Activated CD4-positive, CD25-positive, alpha-beta regulatory T cell (primary cell): Measurements from ENCODE around the gene MRPL44.
"Not testable (repeated sequence)": the region's sequence is repeated elsewhere in the genome, so short reads cannot be mapped to it uniquely, and the experiment has no call there.

Source experiments
- DNase-seq, 4 experiments: peaks; one replicate each; lab custom pipeline; 2025; lab: John Stamatoyannopoulos, UW

Gene MRPL44

GRCh38 chr2:223936862-223937326, 20.4 kb upstream of the MRPL44 start:
- no peak for DNase-seq

- DNase-seq, result no peak
Observed at GRCh38 chr2:223937535-223937934, 19.7 kb upstream of the MRPL44 start.

GRCh38 chr2:223939438-223939837, 17.8 kb upstream of the MRPL44 start:
- not testable (repeated sequence) for DNase-seq

GRCh38 chr2:223941579-223942277, 15.5 kb upstream of the MRPL44 start:
- peak in 2 of 4 experiments; percentile 31 to 39 for DNase-seq

- no peak for DNase-seq
Observed at GRCh38 chr2:223943135-223943534, 14.1 kb upstream of the MRPL44 start.

- no peak for DNase-seq
Observed at GRCh38 chr2:223943561-223944008, 13.7 kb upstream of the MRPL44 start.

GRCh38 chr2:223944166-223944702, 13.0 kb upstream of the MRPL44 start:
- peak in 1 of 4 experiments; percentile 16 for DNase-seq

- DNase-seq, result peak; percentile 58 to 71 (median 68)
Observed at GRCh38 chr2:223944703-223945531, 12.3 kb upstream of the MRPL44 start, which contains the start of gene WDFY1. WDFY1 (minus strand) TSS chr2:223945335; CDS start chr2:223945284, 51 bp downstream.

GRCh38 chr2:223945755-223946154, 11.5 kb upstream of the MRPL44 start:
- DNase-seq, result no peak

GRCh38 chr2:223947711-223948205, 9.5 kb upstream of the MRPL44 start:
- DNase-seq, result no peak

- DNase-seq, result no peak
Observed at GRCh38 chr2:223949241-223949840, 7.9 kb upstream of the MRPL44 start.

- no peak for DNase-seq
Observed at GRCh38 chr2:223950448-223951347, 6.6 kb upstream of the MRPL44 start.

GRCh38 chr2:223952280-223952968, 4.8 kb upstream of the MRPL44 start:
- no peak for DNase-seq

- DNase-seq, result no peak
Observed at GRCh38 chr2:223954401-223954800, 2.9 kb upstream of the MRPL44 start.

- DNase-seq, result no peak
Observed at GRCh38 chr2:223956300-223956699, 963 bp upstream of the MRPL44 start.

- no peak for DNase-seq
Observed at GRCh38 chr2:223959688-223960087, 2.4 kb downstream of the MRPL44 start.

- DNase-seq, result no peak
Observed at GRCh38 chr2:223967981-223968380, 10.7 kb downstream of the MRPL44 start.

GRCh38 chr2:223969315-223969714, 12.1 kb downstream of the MRPL44 start:
- no peak for DNase-seq

GRCh38 chr2:223969856-223970255, 12.6 kb downstream of the MRPL44 start:
- DNase-seq, result no peak
